Lower leg skin (tissue), 4 donors: Measurements from ENCODE around the gene SLC6A18. TPM values are rescaled to one million over a fixed set of nuclear protein-coding genes. Genes with fewer than 3 reads are reported as not detected.

Experiments used
- DNase-seq, 2 donors: peaks; one replicate each; pipeline ENCODE4 v3.0.0-alpha.2; 2019; ENCODE audit warnings: low spot score in 2 of 2
- H3K4me3 ChIP-seq: fragments of 200-600 bp; sonication (generic); 2 replicates; pipeline ENCODE4 v1.5.1; 2017; ENCODE audit warnings: mild to moderate bottlenecking, low read depth; ENCODE audit not compliant: poor library complexity, severe bottlenecking
- POLR2A ChIP-seq, 2 donors: fragments of 450-650 bp; IDR thresholded peaks; one replicate each; pipeline ENCODE4 v1.6.1; 2016 to 2017; ENCODE audit warnings: antibody characterized with exemption in 2 of 2, mild to moderate bottlenecking in 1 of 2, moderate library complexity in 1 of 2
- WGBS, 2 donors: methylation state at CpG; one replicate each; pipeline ENCODE4 v1.1.5; 2018; 5-methylcytosine and 5-hydroxymethylcytosine counted together
- intact Hi-C: fragments of 100-400 bp; cut with DNase I; formaldehyde crosslinking; loops from one replicate; pipeline ENCODE4 v1.15.0; 2023; ENCODE audit warnings: low total_unique reads
- total RNA-seq, 4 donors: library from RNA; depleted of rRNA; stranded (reverse); fragments of >200 nt; gene quantifications; one replicate each; pipeline ENCODE4 v1.1.0, GENCODE V29; 2016
- TF ChIP-seq, protein P1 (sequence below), 3 donors: fragments of 450-650 bp; IDR thresholded peaks; one replicate each; pipeline ENCODE4 v1.5.1; 2016; ENCODE audit warnings: antibody characterized with exemption in 3 of 3, mild to moderate bottlenecking in 3 of 3, moderate library complexity in 2 of 3

SLC6A18 gene
- total RNA-seq, 4 donors from 2014 or later, result not detected

DNA sequence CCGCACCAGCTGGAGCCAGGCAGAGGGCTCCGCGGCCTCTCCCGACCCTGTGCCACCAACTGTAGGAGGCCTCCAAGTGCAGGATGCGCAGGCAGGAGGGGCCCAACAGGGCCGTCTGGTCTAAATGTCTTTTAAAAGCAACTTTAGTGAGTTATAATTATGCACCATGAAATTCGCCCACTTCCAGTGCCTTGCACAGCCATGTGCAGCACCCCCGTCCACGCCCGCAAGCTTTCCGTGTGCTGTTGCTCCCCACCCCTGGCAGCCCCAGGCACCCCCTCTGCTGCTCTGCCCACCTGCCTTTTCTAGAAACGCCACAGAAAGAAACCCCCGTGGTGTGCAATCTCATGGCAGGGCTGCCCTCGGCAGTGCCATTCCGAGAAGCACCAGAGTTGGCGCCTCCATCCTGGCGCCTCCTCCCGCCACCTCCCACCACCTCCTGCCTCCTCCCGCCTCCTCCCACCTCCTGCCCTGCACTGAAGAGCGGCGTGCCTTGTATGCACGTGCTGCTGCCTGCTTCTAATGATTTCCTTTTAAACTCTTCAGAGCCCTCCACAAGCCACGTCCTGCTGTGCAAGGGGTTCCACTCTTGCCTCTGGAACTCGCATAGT is 7.5 kb upstream of the SLC6A18 start:
- H3K4me3 ChIP-seq, result no peak overlapping the region
- DNase-seq, result no peak
- 45 to 46% methylated on average over 24 of the region's 24 CpGs for WGBS, 2 donors
- TF ChIP-seq POLR2A (IDR thresholded peaks at IDR 0.05), result no peak
- TF ChIP-seq, protein P1, sequence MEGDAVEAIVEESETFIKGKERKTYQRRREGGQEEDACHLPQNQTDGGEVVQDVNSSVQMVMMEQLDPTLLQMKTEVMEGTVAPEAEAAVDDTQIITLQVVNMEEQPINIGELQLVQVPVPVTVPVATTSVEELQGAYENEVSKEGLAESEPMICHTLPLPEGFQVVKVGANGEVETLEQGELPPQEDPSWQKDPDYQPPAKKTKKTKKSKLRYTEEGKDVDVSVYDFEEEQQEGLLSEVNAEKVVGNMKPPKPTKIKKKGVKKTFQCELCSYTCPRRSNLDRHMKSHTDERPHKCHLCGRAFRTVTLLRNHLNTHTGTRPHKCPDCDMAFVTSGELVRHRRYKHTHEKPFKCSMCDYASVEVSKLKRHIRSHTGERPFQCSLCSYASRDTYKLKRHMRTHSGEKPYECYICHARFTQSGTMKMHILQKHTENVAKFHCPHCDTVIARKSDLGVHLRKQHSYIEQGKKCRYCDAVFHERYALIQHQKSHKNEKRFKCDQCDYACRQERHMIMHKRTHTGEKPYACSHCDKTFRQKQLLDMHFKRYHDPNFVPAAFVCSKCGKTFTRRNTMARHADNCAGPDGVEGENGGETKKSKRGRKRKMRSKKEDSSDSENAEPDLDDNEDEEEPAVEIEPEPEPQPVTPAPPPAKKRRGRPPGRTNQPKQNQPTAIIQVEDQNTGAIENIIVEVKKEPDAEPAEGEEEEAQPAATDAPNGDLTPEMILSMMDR (IDR thresholded peaks at IDR 0.05), result no peak
- intact Hi-C loops, result no loop called here

DNA sequence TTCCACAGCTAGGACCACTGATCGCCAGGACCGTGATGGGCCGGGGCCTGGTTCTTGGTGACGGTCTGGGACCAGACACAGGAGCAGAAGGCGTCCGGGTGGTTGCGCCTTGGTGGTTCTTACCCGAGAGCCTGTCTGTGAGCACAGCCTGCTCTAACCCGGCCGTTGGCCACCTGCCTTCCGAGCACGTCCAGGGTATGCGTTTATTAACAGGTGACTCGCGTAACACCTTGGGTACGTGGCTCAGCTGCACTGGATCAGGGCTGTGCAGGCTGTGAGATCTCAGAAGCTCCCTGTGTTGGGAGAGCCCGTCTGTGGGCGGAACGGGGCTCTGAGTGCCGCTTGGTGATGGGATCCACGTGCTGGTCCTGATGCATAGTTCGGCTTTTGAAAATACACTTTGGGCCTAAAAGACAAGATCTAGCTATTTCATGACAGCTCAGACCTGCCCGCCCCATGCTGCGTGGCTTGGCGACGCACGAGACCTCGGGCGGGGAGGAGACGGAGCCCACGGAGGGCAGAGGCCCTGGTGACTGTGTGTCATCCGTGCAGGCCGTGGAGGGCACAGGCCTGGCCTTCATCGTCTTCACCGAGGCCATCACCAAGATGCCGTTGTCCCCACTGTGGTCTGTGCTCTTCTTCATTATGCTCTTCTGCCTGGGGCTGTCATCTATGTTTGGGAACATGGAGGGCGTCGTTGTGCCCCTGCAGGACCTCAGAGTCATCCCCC is 6.7 kb upstream of the SLC6A18 start:
- intact Hi-C loops, result no loop called here
- no peak for DNase-seq
- WGBS, 2 donors, result 87 to 88% methylated on average over 36 to 38 of the region's 38 CpGs
- TF ChIP-seq, protein P1 (IDR thresholded peaks at IDR 0.05), result no peak
- TF ChIP-seq POLR2A (IDR thresholded peaks at IDR 0.05), result no peak
- H3K4me3 ChIP-seq, result no peak overlapping the region

DNA sequence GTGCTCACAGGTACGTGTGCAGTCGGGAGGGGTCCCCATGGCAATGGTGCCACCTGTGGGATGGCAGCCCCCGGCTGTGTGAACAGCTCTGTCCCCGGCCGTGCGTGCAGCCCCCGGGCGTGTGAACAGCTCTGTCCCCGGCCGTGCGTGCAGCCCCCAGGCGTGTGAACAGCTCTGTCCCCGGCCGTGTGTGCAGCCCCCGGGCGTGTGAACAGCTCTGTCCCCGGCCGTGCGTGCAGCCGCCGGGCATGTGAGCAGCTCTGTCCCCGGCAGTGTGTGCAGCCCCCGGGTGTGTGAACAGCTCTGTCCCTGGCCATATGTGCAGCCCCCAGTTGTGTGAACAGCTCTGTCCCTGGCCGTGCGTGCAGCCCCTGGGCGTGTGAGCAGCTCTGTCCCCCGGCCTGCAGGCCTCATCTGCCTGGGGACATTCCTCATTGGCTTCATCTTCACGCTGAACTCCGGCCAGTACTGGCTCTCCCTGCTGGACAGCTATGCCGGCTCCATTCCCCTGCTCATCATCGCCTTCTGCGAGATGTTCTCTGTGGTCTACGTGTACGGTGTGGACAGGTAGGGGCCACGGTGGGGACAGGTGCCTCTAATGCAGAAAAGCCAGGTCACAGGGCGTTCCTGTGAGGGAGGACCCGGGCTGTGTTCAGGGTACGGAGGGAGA is 5.9 kb upstream of the SLC6A18 start:
- intact Hi-C loops, result no loop called here
- WGBS, 2 donors, result 73 to 79% methylated on average over 23 to 36 of the region's 38 CpGs
- DNase-seq, result no peak
- no peak overlapping the region for H3K4me3 ChIP-seq
- TF ChIP-seq POLR2A (IDR thresholded peaks at IDR 0.05), result no peak
- TF ChIP-seq, protein P1 (IDR thresholded peaks at IDR 0.05), result no peak

DNA sequence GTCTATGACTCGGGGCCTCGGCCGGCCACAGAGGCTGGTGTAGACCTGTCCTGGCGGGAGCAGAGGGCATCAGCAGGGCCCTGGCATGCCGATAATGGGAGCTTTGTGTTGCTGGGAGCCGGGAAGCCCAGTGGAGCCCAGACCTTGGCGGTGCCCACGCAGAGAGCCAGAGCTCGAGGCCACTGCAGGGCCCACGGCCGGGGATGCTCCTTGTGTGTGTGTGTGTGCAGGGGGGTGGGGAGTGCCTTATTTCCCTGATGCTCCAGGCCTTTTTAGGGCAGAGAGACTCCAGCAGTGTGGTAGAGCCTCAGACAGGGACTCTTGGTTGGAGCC is 5.4 kb upstream of the SLC6A18 start:
- intact Hi-C loops, result no loop called here
- H3K4me3 ChIP-seq, result no peak overlapping the region
- TF ChIP-seq, protein P1 (IDR thresholded peaks at IDR 0.05), result no peak
- TF ChIP-seq POLR2A (IDR thresholded peaks at IDR 0.05), result no peak
- WGBS, 2 donors, result 71 to 86% methylated on average over 10 to 11 of the region's 11 CpGs
- no peak for DNase-seq

DNA sequence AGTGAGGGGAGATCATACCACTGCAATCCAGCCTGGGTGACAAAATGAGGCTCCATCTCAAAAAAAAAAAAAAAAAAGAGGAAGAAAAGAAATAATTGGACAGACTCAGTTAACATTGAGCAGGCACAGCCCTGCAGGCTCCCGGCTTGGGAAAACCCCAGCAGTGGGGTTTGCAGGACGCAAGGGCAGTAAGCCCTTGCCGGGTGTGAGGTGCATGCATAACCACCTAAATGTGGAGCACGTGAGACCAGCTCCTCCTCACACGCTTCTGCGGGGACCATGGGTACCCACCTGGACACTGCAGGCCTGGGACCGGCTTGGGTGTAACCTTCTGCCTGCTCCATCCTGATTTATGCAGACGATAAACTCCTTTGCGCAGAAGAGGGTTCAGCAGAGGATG is 4.8 kb upstream of the SLC6A18 start:
- no peak overlapping the region for H3K4me3 ChIP-seq
- no peak for DNase-seq
- intact Hi-C loops, result no loop called here
- TF ChIP-seq POLR2A (IDR thresholded peaks at IDR 0.05), result no peak
- TF ChIP-seq, protein P1 (IDR thresholded peaks at IDR 0.05), result no peak
- WGBS, 2 donors, result 82 to 84% methylated on average over 9 of the region's 9 CpGs
